GM12873 (cell line): ENCODE measurements around the gene CHRNA9.

Experiments
- CTCF ChIP-seq: IDR thresholded peaks from 2 replicates; pipeline ENCODE4 v1.5.1; 2012; ENCODE audit warnings: low read depth, mild to moderate bottlenecking, moderate library complexity, low read length, control low read depth; ENCODE audit not compliant: insufficient read depth; ENCODE audit errors: missing control alignments

The CHRNA9 gene

GRCh38 chr4:40333921-40334352 is 1.2 kb upstream of the CHRNA9 start:
- no peak for TF ChIP-seq CTCF

- TF ChIP-seq CTCF: no peak
These were observed 377 bp downstream of the CHRNA9 start for GRCh38 chr4:40335525-40335894.

GRCh38 chr4:40337051-40337450 is 1.9 kb downstream of the CHRNA9 start:
- TF ChIP-seq CTCF: no peak

- TF ChIP-seq CTCF: no peak
These were observed 2.4 kb downstream of the CHRNA9 start for GRCh38 chr4:40337523-40337922.

- TF ChIP-seq CTCF: no peak
These were observed 4.9 kb downstream of the CHRNA9 start for GRCh38 chr4:40340030-40340429.

GRCh38 chr4:40347472-40347871 is 12.3 kb downstream of the CHRNA9 start:
- no peak for TF ChIP-seq CTCF

- TF ChIP-seq CTCF: no peak
These were observed 12.9 kb downstream of the CHRNA9 start for GRCh38 chr4:40348000-40348399.
